ENCODE results near the gene MSRB2.
"Not testable (repeated sequence)": the region's sequence is repeated elsewhere in the genome, so short reads cannot be mapped to it uniquely, and the experiment has no call there.

The MSRB2 gene

GRCh38 chr10:23063973-23064812 lies 31.2 kb upstream of the MSRB2 start:
- Histone ChIP-seq H3K79me2 (ENCODE audit: insufficient read depth, low read depth) (no peaks in the 10 kb centered on the region), H4K20me1 (ENCODE audit: insufficient read depth) (no peaks in the 10 kb centered on the region), H3K4me3 (IDR thresholded peaks at IDR 0.05; ENCODE audit: insufficient read depth, low read depth, low read length) (no peak overlapping the region), H3K27me3 (ENCODE audit: insufficient read depth, low read depth) (no peaks in the 10 kb centered on the region), H3K27ac (no peak overlapping the region), H3K36me3 (ENCODE audit: insufficient read depth) (no peaks in the 10 kb centered on the region), H3K4me2 (no peak overlapping the region), H3K4me1 (ENCODE audit: low read depth, poor library complexity, severe bottlenecking) (no peaks in the 10 kb centered on the region), H2AFZ (ENCODE audit: low read depth) (no peak overlapping the region), H3K9ac (no peak overlapping the region)
- TF ChIP-seq CTCF (conservative IDR thresholded peaks at IDR 0.05; ENCODE audit: low read depth, low read length): no peak

- H4K20me1 ChIP-seq (ENCODE audit: insufficient read depth); H2AFZ ChIP-seq (ENCODE audit: low read depth); H3K36me3 ChIP-seq (ENCODE audit: insufficient read depth); H3K9ac ChIP-seq; H3K4me1 ChIP-seq (ENCODE audit: low read depth, poor library complexity, severe bottlenecking); H3K27me3 ChIP-seq (ENCODE audit: insufficient read depth, low read depth); H3K79me2 ChIP-seq (ENCODE audit: insufficient read depth, low read depth); H3K27ac ChIP-seq; H3K4me2 ChIP-seq; H3K4me3 ChIP-seq (IDR thresholded peaks at IDR 0.05; ENCODE audit: insufficient read depth, low read depth, low read length): not testable (repeated sequence)
Observed at GRCh38 chr10:23064813-23065114, 30.6 kb upstream of the MSRB2 start.

GRCh38 chr10:23065181-23065948 lies 30.0 kb upstream of the MSRB2 start:
- Histone ChIP-seq H4K20me1 (ENCODE audit: insufficient read depth) (no peaks in the 10 kb centered on the region), H3K9ac (no peak overlapping the region), H3K4me1 (ENCODE audit: low read depth, poor library complexity, severe bottlenecking) (no peaks in the 10 kb centered on the region), H3K4me3 (IDR thresholded peaks at IDR 0.05; ENCODE audit: insufficient read depth, low read depth, low read length) (no peak overlapping the region), H2AFZ (ENCODE audit: low read depth) (no peak overlapping the region), H3K79me2 (ENCODE audit: insufficient read depth, low read depth) (no peaks in the 10 kb centered on the region), H3K27ac (no peak overlapping the region), H3K36me3 (ENCODE audit: insufficient read depth) (no peaks in the 10 kb centered on the region), H3K27me3 (ENCODE audit: insufficient read depth, low read depth) (no peaks in the 10 kb centered on the region), H3K4me2 (no peak overlapping the region)
- no peak for TF ChIP-seq CTCF (conservative IDR thresholded peaks at IDR 0.05; ENCODE audit: low read depth, low read length)

- Histone ChIP-seq H3K4me1 (ENCODE audit: low read depth, poor library complexity, severe bottlenecking) (no peaks in the 10 kb centered on the region), H3K27ac (no peak overlapping the region), H3K4me2 (no peak overlapping the region), H3K27me3 (ENCODE audit: insufficient read depth, low read depth) (no peaks in the 10 kb centered on the region), H4K20me1 (ENCODE audit: insufficient read depth) (no peaks in the 10 kb centered on the region), H3K9ac (no peak overlapping the region), H3K36me3 (ENCODE audit: insufficient read depth) (no peaks in the 10 kb centered on the region), H3K79me2 (ENCODE audit: insufficient read depth, low read depth) (no peaks in the 10 kb centered on the region), H2AFZ (ENCODE audit: low read depth) (no peak overlapping the region), H3K4me3 (IDR thresholded peaks at IDR 0.05; ENCODE audit: insufficient read depth, low read depth, low read length) (no peak overlapping the region)
- no peak for TF ChIP-seq CTCF (conservative IDR thresholded peaks at IDR 0.05; ENCODE audit: low read depth, low read length)
Observed at GRCh38 chr10:23067337-23067736, 28.0 kb upstream of the MSRB2 start.
